ENCODE results near the gene COPS6.

COPS6 gene

GRCh38 chr7:100053215-100053614 is 35.6 kb upstream of the COPS6 start:
- TF ChIP-seq CTCF (IDR thresholded peaks at IDR 0.05; ENCODE audit: borderline replicate concordance, insufficient read depth, low read depth, low read length) = 0 out of 2 replicates have a peak, but pooled peaks have one; percentile 9

GRCh38 chr7:100057006-100057405 is 31.8 kb upstream of the COPS6 start:
- TF ChIP-seq CTCF (IDR thresholded peaks at IDR 0.05; ENCODE audit: borderline replicate concordance, insufficient read depth, low read depth, low read length) = no peak
- no peak overlapping the region for H3K4me3 ChIP-seq (ENCODE audit: low read depth, low read length)

More at GRCh38 chr7:100053215-100053614, 35.6 kb upstream of the COPS6 start:
- no peak overlapping the region for H3K4me3 ChIP-seq (ENCODE audit: low read depth, low read length)

GRCh38 chr7:100059251-100059739 is 29.5 kb upstream of the COPS6 start:
- no peak for TF ChIP-seq CTCF (IDR thresholded peaks at IDR 0.05; ENCODE audit: borderline replicate concordance, insufficient read depth, low read depth, low read length)
- H3K4me3 ChIP-seq (ENCODE audit: low read depth, low read length) = no peak overlapping the region

DNA sequence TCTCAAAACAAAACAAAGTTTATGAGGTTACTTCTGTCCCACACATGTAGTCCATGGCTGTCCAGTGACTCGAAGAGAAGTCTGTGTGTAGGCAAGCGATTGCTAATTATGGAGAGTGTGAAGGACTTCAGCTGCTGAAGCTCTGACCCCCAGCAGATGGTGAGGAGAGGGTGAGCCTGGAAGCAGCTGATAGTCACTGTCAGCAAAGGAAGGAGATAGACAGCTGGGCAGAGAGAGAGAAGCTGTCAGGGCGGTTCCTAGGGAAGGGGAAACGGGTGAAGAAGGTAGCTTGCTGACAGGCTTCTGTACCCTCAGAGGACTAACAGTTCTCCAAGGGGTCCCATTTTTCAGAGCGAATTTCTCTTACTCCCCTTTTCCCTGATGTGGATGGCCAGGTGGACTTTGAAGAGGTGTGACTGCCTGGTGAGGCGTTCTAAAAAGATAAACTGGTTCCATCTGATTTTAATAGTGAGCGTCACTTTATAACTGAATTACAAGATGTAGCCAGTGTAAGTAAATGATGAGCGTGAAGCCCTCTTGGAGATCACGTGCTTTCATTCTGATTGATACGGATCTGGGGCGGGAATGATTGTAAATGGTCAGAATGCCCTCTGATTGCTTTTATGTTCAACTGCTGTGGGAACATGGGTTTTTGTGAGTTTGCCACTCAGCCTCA is 27.1 kb upstream of the COPS6 start:
- no peak overlapping the region for H3K4me3 ChIP-seq (ENCODE audit: low read depth, low read length)
- TF ChIP-seq CTCF (IDR thresholded peaks at IDR 0.05; ENCODE audit: borderline replicate concordance, insufficient read depth, low read depth, low read length) = no peak

- no peak for TF ChIP-seq CTCF (IDR thresholded peaks at IDR 0.05; ENCODE audit: borderline replicate concordance, insufficient read depth, low read depth, low read length)
- H3K4me3 ChIP-seq (ENCODE audit: low read depth, low read length) = no peak overlapping the region
Measured at GRCh38 chr7:100063376-100063775, 25.4 kb upstream of the COPS6 start.

- no peak for TF ChIP-seq CTCF (IDR thresholded peaks at IDR 0.05; ENCODE audit: borderline replicate concordance, insufficient read depth, low read depth, low read length)
- H3K4me3 ChIP-seq (ENCODE audit: low read depth, low read length) = no peak overlapping the region
Measured at GRCh38 chr7:100064162-100064561, 24.6 kb upstream of the COPS6 start.

All from GM12875 (cell line).